ENCODE measurements around the gene TFF2. TPM values are rescaled to one million over a fixed set of nuclear protein-coding genes. Genes with fewer than 3 reads are reported as not detected.
A peak's percentile ranks its signal among the peaks of the same experiment; 100 is the strongest.

TFF2 gene
- total and polyA plus RNA-seq, 5 experiments from 2014 or later: not detected

- H3K27ac Mint-ChIP-seq: no peak overlapping the region
- H3K4me1 Mint-ChIP-seq: peaks cover 8 to 14% (median 11%) of the 10 kb centered on the region in 4 donors
- H3K36me3 Mint-ChIP-seq: no peaks in the 10 kb centered on the region
- DNase-seq: no peak
- no peak for ATAC-seq
- H3K4me3 Mint-ChIP-seq: no peak overlapping the region
- H3K27me3 Mint-ChIP-seq: no peaks in the 10 kb centered on the region
- POLR2A ChIA-PET: interaction anchor here (1.2 kb wide), 1 partner anchor 217 kb away, joined by 3 read pairs; no protein-coding TSS in a partner anchor
- no peaks in the 10 kb centered on the region for H3K9me3 Mint-ChIP-seq
Observed at GRCh38 chr21:42311160-42311559, 39.6 kb downstream of the TFF2 start.

- Mint-ChIP-seq H3K27ac (peak overlapping the region in 2 of 10 donors; percentile 63 to 77), H3K36me3 (no peaks in the 10 kb centered on the region), H3K4me1 (peaks cover 8 to 14% (median 11%) of the 10 kb centered on the region in 4 donors), H3K4me3 (no peak overlapping the region), H3K9me3 (no peaks in the 10 kb centered on the region), H3K27me3 (no peaks in the 10 kb centered on the region)
- POLR2A ChIA-PET: interaction anchor here (1.2 kb wide), 1 partner anchor 217 kb away, joined by 3 read pairs; no protein-coding TSS in a partner anchor
- DNase-seq (no peak), ATAC-seq (no peak)
Observed at GRCh38 chr21:42310411-42311001, 40.3 kb downstream of the TFF2 start.

GRCh38 chr21:42309753-42310213 lies 41.0 kb downstream of the TFF2 start:
- POLR2A ChIA-PET: no interaction called here
- Mint-ChIP-seq H3K4me1 (peaks cover 8 to 14% (median 11%) of the 10 kb centered on the region in 4 donors), H3K9me3 (no peaks in the 10 kb centered on the region), H3K27me3 (no peaks in the 10 kb centered on the region), H3K27ac (peak overlapping the region in 4 of 10 donors; percentile 24 to 71 (median 47)), H3K36me3 (no peaks in the 10 kb centered on the region), H3K4me3 (peak overlapping the region in 2 of 10 donors; percentile 22 to 36)
- peak; percentile 54 to 83 (median 71) for DNase-seq
- peak; percentile 86 to 87 for ATAC-seq

- peaks cover 8 to 14% (median 11%) of the 10 kb centered on the region in 4 donors for H3K4me1 Mint-ChIP-seq
- POLR2A ChIA-PET: interaction anchor here (0.5 kb wide), 1 partner anchor 120 kb away, joined by 3 read pairs; no protein-coding TSS in a partner anchor
- H3K27me3 Mint-ChIP-seq: no peaks in the 10 kb centered on the region
- H3K4me3 Mint-ChIP-seq: peak overlapping the region in 1 of 10 donors; percentile 22
- no peaks in the 10 kb centered on the region for H3K9me3 Mint-ChIP-seq
- no peaks in the 10 kb centered on the region for H3K36me3 Mint-ChIP-seq
- H3K27ac Mint-ChIP-seq: peak overlapping the region in 3 of 10 donors; percentile 35 to 71 (median 59)
- no peak for ATAC-seq
- no peak for DNase-seq
Observed at GRCh38 chr21:42308914-42309752, 41.7 kb downstream of the TFF2 start.

- H3K27ac Mint-ChIP-seq: peak overlapping the region in 1 of 10 donors; percentile 41
- no peak for ATAC-seq
- H3K27me3 Mint-ChIP-seq: no peaks in the 10 kb centered on the region
- H3K4me1 Mint-ChIP-seq: peaks cover 8 to 14% (median 11%) of the 10 kb centered on the region in 4 donors
- no peaks in the 10 kb centered on the region for H3K36me3 Mint-ChIP-seq
- POLR2A ChIA-PET: interaction anchor here (0.5 kb wide), 1 partner anchor 119 kb away, joined by 3 read pairs; no protein-coding TSS in a partner anchor
- no peak overlapping the region for H3K4me3 Mint-ChIP-seq
- no peaks in the 10 kb centered on the region for H3K9me3 Mint-ChIP-seq
- DNase-seq: no peak
Observed at GRCh38 chr21:42308161-42308913, 42.5 kb downstream of the TFF2 start.

- peaks cover 8 to 14% (median 11%) of the 10 kb centered on the region in 4 donors for H3K4me1 Mint-ChIP-seq
- no peaks in the 10 kb centered on the region for H3K27me3 Mint-ChIP-seq
- H3K4me3 Mint-ChIP-seq: no peak overlapping the region
- no peaks in the 10 kb centered on the region for H3K9me3 Mint-ChIP-seq
- ATAC-seq: no peak
- no peaks in the 10 kb centered on the region for H3K36me3 Mint-ChIP-seq
- POLR2A ChIA-PET: no interaction called here
- peak overlapping the region in 4 of 10 donors; percentile 21 to 79 (median 51) for H3K27ac Mint-ChIP-seq
- no peak for DNase-seq
Observed at GRCh38 chr21:42307106-42307505, 43.7 kb downstream of the TFF2 start.

- peak overlapping the region in 4 of 10 donors; percentile 21 to 79 (median 51) for H3K27ac Mint-ChIP-seq
Observed at GRCh38 chr21:42306366-42307035, 44.3 kb downstream of the TFF2 start.

GRCh38 chr21:42305707-42306147 lies 45.1 kb downstream of the TFF2 start:
- ATAC-seq (no peak), DNase-seq (no peak)
- no peaks in the 10 kb centered on the region for H3K9me3 Mint-ChIP-seq
- peaks cover 8 to 14% (median 11%) of the 10 kb centered on the region in 4 donors for H3K4me1 Mint-ChIP-seq
- no peak overlapping the region for H3K4me3 Mint-ChIP-seq
- H3K27me3 Mint-ChIP-seq: no peaks in the 10 kb centered on the region
- no peaks in the 10 kb centered on the region for H3K36me3 Mint-ChIP-seq
- peak overlapping the region in 1 of 10 donors; percentile 53 for H3K27ac Mint-ChIP-seq
- POLR2A ChIA-PET: no interaction called here

More at GRCh38 chr21:42306366-42307035, 44.3 kb downstream of the TFF2 start:
- Mint-ChIP-seq H3K27me3 (no peaks in the 10 kb centered on the region), H3K36me3 (no peaks in the 10 kb centered on the region), H3K4me3 (peak overlapping the region in 1 of 10 donors; percentile 4), H3K9me3 (no peaks in the 10 kb centered on the region), H3K4me1 (peaks cover 8 to 14% (median 11%) of the 10 kb centered on the region in 4 donors)
- DNase-seq (no peak), ATAC-seq (no peak)
- POLR2A ChIA-PET: no interaction called here

- no peak for DNase-seq
- Mint-ChIP-seq H3K36me3 (no peaks in the 10 kb centered on the region), H3K27ac (peak overlapping the region in 1 of 10 donors; percentile 44), H3K27me3 (no peaks in the 10 kb centered on the region), H3K4me3 (no peak overlapping the region), H3K4me1 (peaks cover 11 to 20% (median 14%) of the 10 kb centered on the region in 4 donors), H3K9me3 (no peaks in the 10 kb centered on the region)
- POLR2A ChIA-PET: no interaction called here
- ATAC-seq: no peak
Observed at GRCh38 chr21:42304556-42305454, 46.0 kb downstream of the TFF2 start.

- H3K36me3 Mint-ChIP-seq: no peaks in the 10 kb centered on the region
- H3K27ac Mint-ChIP-seq: peak overlapping the region in 1 of 10 donors; percentile 61
- ATAC-seq (no peak), DNase-seq (no peak)
- H3K27me3 Mint-ChIP-seq: no peaks in the 10 kb centered on the region
- no peaks in the 10 kb centered on the region for H3K9me3 Mint-ChIP-seq
- POLR2A ChIA-PET: no interaction called here
- peaks cover 10 to 26% (median 17%) of the 10 kb centered on the region in 4 donors for H3K4me1 Mint-ChIP-seq
- no peak overlapping the region for H3K4me3 Mint-ChIP-seq
Observed at GRCh38 chr21:42303443-42303842, 47.4 kb downstream of the TFF2 start.

- POLR2A ChIA-PET: no interaction called here
Observed at GRCh38 chr21:42302794-42303193, 48.0 kb downstream of the TFF2 start.

More at GRCh38 chr21:42302794-42303193, 48.0 kb downstream of the TFF2 start:
- H3K4me1 Mint-ChIP-seq: peaks cover 10 to 26% (median 17%) of the 10 kb centered on the region in 4 donors
- peak overlapping the region in 1 of 10 donors; percentile 40 for H3K27ac Mint-ChIP-seq
- H3K36me3 Mint-ChIP-seq: peaks cover 0 to 3% (median 0%) of the 10 kb centered on the region in 3 donors
- no peaks in the 10 kb centered on the region for H3K9me3 Mint-ChIP-seq
- no peak overlapping the region for H3K4me3 Mint-ChIP-seq
- DNase-seq (no peak), ATAC-seq (no peak)
- H3K27me3 Mint-ChIP-seq: no peaks in the 10 kb centered on the region

Measured in naive thymus-derived CD8-positive, alpha-beta T cell (primary cell).